Spleen (tissue), 7 donors: Measurements from ENCODE around the gene RIPOR1.

ENCODE experiments used
- CTCF ChIP-seq, 11 experiments: fragments of 200-600 bp in 7 of 11; fragments of 450-650 bp in 4 of 11; sonication (generic) in 4 of 11; IDR thresholded peaks in 8 of 11; conservative IDR thresholded peaks in 3 of 11; 1 replicate in 7 of 11; 2 replicates in 4 of 11; pipeline versions ENCODE4 v1.4.0 to v1.8.0; 2016 to 2021; ENCODE audit warnings: antibody characterized with exemption in 11 of 11, inconsistent platforms in 4 of 11, mild to moderate bottlenecking in 1 of 11
- POLR2A ChIP-seq, 3 donors: fragments of 450-650 bp; IDR thresholded peaks; one replicate each; pipeline ENCODE4 v1.5.1; 2017; ENCODE audit warnings: antibody characterized with exemption in 3 of 3, mild to moderate bottlenecking in 1 of 3
- donor health status: DM: no; HTN: no; CAD: no; lungs with moderate emphysema.
- donor health status: DM: no; HTN: no; CAD: no.
- donor health status: DM: no; HTN: no; CAD: no.

- TF ChIP-seq CTCF (IDR thresholded peaks at IDR 0.05 in 8 of 11, conservative IDR thresholded peaks at IDR 0.05 in 3 of 11) (no peak), POLR2A (IDR thresholded peaks at IDR 0.05) (no peak)
These were observed 42.8 kb downstream of the RIPOR1 start for GRCh38 chr16:67571464-67571863.
